Ammon's horn (tissue), 1 donor: ENCODE data around the gene RRM2.

ENCODE experiments used
- DNase-seq: peaks from one replicate; pipeline ENCODE4 v3.0.0-alpha.2; 2016; ENCODE audit warnings: low spot score

The RRM2 gene

GRCh38 chr2:10122500-10123280 lies at the start of gene RRM2:
TSS of gene RRM2 (plus strand) at chr2:10122739. CDS start at chr2:10122799, 60 bp downstream.
- DNase-seq, result peak; percentile 95

GRCh38 chr2:10073706-10074105 lies 48.8 kb upstream of the RRM2 start:
- DNase-seq, result no peak

GRCh38 chr2:10075101-10075500 lies 47.4 kb upstream of the RRM2 start:
- DNase-seq, result no peak

GRCh38 chr2:10075571-10076209 lies 46.8 kb upstream of the RRM2 start:
- DNase-seq, result no peak

GRCh38 chr2:10076511-10076910 lies 46.0 kb upstream of the RRM2 start:
- DNase-seq, result no peak

- no peak for DNase-seq
Observed at GRCh38 chr2:10076988-10077527, 45.5 kb upstream of the RRM2 start.

GRCh38 chr2:10078001-10078400 lies 44.5 kb upstream of the RRM2 start:
- DNase-seq, result no peak

GRCh38 chr2:10078704-10079265 lies 43.8 kb upstream of the RRM2 start:
- no peak for DNase-seq

GRCh38 chr2:10079266-10079869 lies 43.2 kb upstream of the RRM2 start:
- DNase-seq, result peak; percentile 28

- no peak for DNase-seq
Observed at GRCh38 chr2:10079870-10080535, 42.5 kb upstream of the RRM2 start, which contains the start of gene CYS1. TSS of gene CYS1 (minus strand) at chr2:10080411. CDS start at chr2:10080223, 188 bp downstream.

- no peak for DNase-seq
Observed at GRCh38 chr2:10080536-10081304, 41.8 kb upstream of the RRM2 start.

GRCh38 chr2:10083046-10083445 lies 39.5 kb upstream of the RRM2 start:
- no peak for DNase-seq

- DNase-seq, result no peak
Observed at GRCh38 chr2:10083692-10084211, 38.8 kb upstream of the RRM2 start.

- DNase-seq, result no peak
Observed at GRCh38 chr2:10084223-10084865, 38.2 kb upstream of the RRM2 start.

- DNase-seq, result no peak
Observed at GRCh38 chr2:10085043-10085667, 37.4 kb upstream of the RRM2 start.

- DNase-seq, result no peak
Observed at GRCh38 chr2:10085668-10086059, 36.9 kb upstream of the RRM2 start.

GRCh38 chr2:10086950-10087349 lies 35.6 kb upstream of the RRM2 start:
- DNase-seq, result no peak

GRCh38 chr2:10087360-10087759 lies 35.2 kb upstream of the RRM2 start:
- DNase-seq, result no peak

GRCh38 chr2:10089565-10090190 lies 32.9 kb upstream of the RRM2 start:
- no peak for DNase-seq
